HEK293 (cell line): ENCODE results near the gene LRRN2.

Source experiments
- CTCF ChIP-seq: fragments of 450-650 bp; formaldehyde crosslinking; IDR thresholded peaks from 2 replicates; pipeline ENCODE4 v1.5.1; 2016; ENCODE audit warnings: missing biosample characterization, missing genetic modification characterization
- KLF7 ChIP-seq: fragments of 450-650 bp; formaldehyde crosslinking; IDR thresholded peaks from 2 replicates; pipeline ENCODE4 v1.5.1; 2016; ENCODE audit warnings: missing biosample characterization, missing genetic modification characterization, borderline replicate concordance
- YY1 ChIP-seq: fragments of 450-650 bp; formaldehyde crosslinking; IDR thresholded peaks from 2 replicates; pipeline ENCODE4 v1.5.1; 2018; ENCODE audit warnings: missing biosample characterization, missing genetic modification characterization
- ZNF239 ChIP-seq: fragments of 450-650 bp; formaldehyde crosslinking; IDR thresholded peaks from 2 replicates; pipeline ENCODE4 v1.5.1; 2016; ENCODE audit warnings: missing biosample characterization, missing genetic modification characterization
- ZNF24 ChIP-seq: fragments of 450-650 bp; formaldehyde crosslinking; IDR thresholded peaks from 2 replicates; pipeline ENCODE4 v1.5.1; 2016; ENCODE audit warnings: missing biosample characterization, missing genetic modification characterization
- ZNF544 ChIP-seq: fragments of 450-650 bp; formaldehyde crosslinking; IDR thresholded peaks from 2 replicates; pipeline ENCODE4 v1.5.0; 2017; ENCODE audit warnings: missing biosample characterization, missing genetic modification characterization

GRCh38 chr1:204714194-204714860 is 28.8 kb upstream of the LRRN2 start:
- no peak for TF ChIP-seq KLF7 (tag by site-specific recombination)
- no peak for TF ChIP-seq ZNF24 (tag by site-specific recombination)
- no peak for TF ChIP-seq CTCF (tag by site-specific recombination)
- TF ChIP-seq ZNF239 (tag by site-specific recombination) = no peak
- TF ChIP-seq ZNF544 (tag by site-specific recombination) = no peak
- TF ChIP-seq YY1 (tag by site-specific recombination) = no peak
